ENCODE measurements around the gene PALM. TPM values are rescaled to one million over a fixed set of nuclear protein-coding genes. Genes with fewer than 3 reads are reported as not detected.

Gene PALM
- total and polyA plus RNA-seq, 10 of the 15 experiments (the other 5 are each of a cell fraction or from before 2014, with no cell fraction given): 0.09 to 0.95 (median 0.23) TPM; not detected in 2

GRCh38 chr19:750640-751423, 42.1 kb downstream of the PALM start, which contains the start of gene MISP (continued):
- TF ChIP-seq JUNB (IDR thresholded peaks at IDR 0.05) (no peak), STAT3 (IDR thresholded peaks at IDR 0.05; ENCODE audit: low read depth, low read length) (no peak)

- DNase-seq (ENCODE audit: low read depth, low spot score) (no peak), FAIRE-seq (no peak), ATAC-seq (no peak)
- RAD21 ChIA-PET (ENCODE audit: unreplicated experiment): no interaction called here
- Histone ChIP-seq H3K4me3 (no peak overlapping the region), H4K20me1 (ENCODE audit: control insufficient read depth, insufficient read depth) (no peaks in the 10 kb centered on the region), H3K27me3 (replicated peaks in 1 of 2; ENCODE audit: control insufficient read depth in 2 of 2, insufficient read depth in 2 of 2, low read length in 1 of 2) (no peaks in the 10 kb centered on the region), H3K27ac (ENCODE audit: control insufficient read depth, insufficient read depth) (no peak overlapping the region), H3K36me3 (ENCODE audit: control insufficient read depth in 2 of 2, insufficient read depth in 2 of 2, low read length in 1 of 2) (no peaks in the 10 kb centered on the region), H2AFZ (ENCODE audit: control insufficient read depth, low read depth, low read length) (no peak overlapping the region), H3K9ac (ENCODE audit: control insufficient read depth, insufficient read depth, low read length) (no peak overlapping the region), H3K4me1 (ENCODE audit: control insufficient read depth, insufficient read depth, low read length) (no peaks in the 10 kb centered on the region), H3K79me2 (ENCODE audit: control insufficient read depth, insufficient read depth, low read length) (no peaks in the 10 kb centered on the region), H3K9me3 (replicated peaks; ENCODE audit: control insufficient read depth, insufficient read depth, low read length) (no peaks in the 10 kb centered on the region; the same call in 2 of the 3 replicates), H3K4me2 (ENCODE audit: control insufficient read depth, insufficient read depth) (no peak overlapping the region)
- CTCF ChIA-PET: interaction anchor here (0.5 kb wide), 2 partner anchors 164 to 172 kb away, joined by 3 read pairs; no protein-coding TSS in a partner anchor
- BruUV-seq (replicated peaks): no TSS peak
- intact Hi-C loops (cut with micrococcal nuclease; ENCODE audit: unreplicated experiment): no loop called here
- POLR2A ChIA-PET: no interaction called here
- SMC1A ChIA-PET (ENCODE audit: uncharacterized antibody, unreplicated experiment): no interaction called here
- 68% methylated on average over 24 of the region's 30 CpGs for WGBS (ENCODE audit: insufficient coverage, insufficient replicate concordance, low lambda C conversion rate, missing lambda C conversion rate)
- in situ Hi-C loops (cut with MboI): no loop called here
- TF ChIP-seq KDM1A (IDR thresholded peaks at IDR 0.05; ENCODE audit: borderline replicate concordance) (no peak), CHD2 (IDR thresholded peaks at IDR 0.05; ENCODE audit: borderline replicate concordance, low read depth, low read length) (no peak), E2F4 (IDR thresholded peaks at IDR 0.05; ENCODE audit: low read depth, low read length) (no peak), BCLAF1 (IDR thresholded peaks at IDR 0.05) (no peak), HDGF (IDR thresholded peaks at IDR 0.05) (no peak), CUX1 (IDR thresholded peaks at IDR 0.05; ENCODE audit: insufficient replicate concordance, low read depth, low read length) (no peak), ELK1 (IDR thresholded peaks at IDR 0.05; ENCODE audit: low read depth, low read length) (no peak)
These were observed 43.0 kb downstream of the PALM start for GRCh38 chr19:751501-752341.
